H1 (cell line): ENCODE data around the gene PDLIM4. TPM values are rescaled to one million over a fixed set of nuclear protein-coding genes. Genes with fewer than 3 reads are reported as not detected.

Experiments used
- CTCF ChIA-PET: fragments of 300-600 bp; sonication (Branson Sonifier 250); formaldehyde crosslinking; loops from one replicate; lab custom pipeline; 2021; ENCODE audit not compliant: partially characterized antibody; lab: Charles Lee
- POLR2A ChIA-PET: fragments of 300-600 bp; sonication (Branson Sonifier 250); formaldehyde crosslinking; loops from one replicate; lab custom pipeline; 2021; ENCODE audit warnings: inconsistent platforms; ENCODE audit not compliant: partially characterized antibody; lab: Charles Lee
- DNase-seq, 2 experiments: peaks; one replicate each; pipeline versions ENCODE4 v3.0.0 to v3.0.0-alpha.2; 2010 to 2022; ENCODE audit warnings: low spot score in 2 of 2, low read depth in 1 of 2, mixed read lengths in 1 of 2
- FAIRE-seq: peaks from 2 replicates; lab custom pipeline; 2011; peaks lifted over from hg19 to GRCh38; lab: Jason Lieb, UNC
- H2AFZ ChIP-seq: 2 replicates; pipeline ENCODE4 v1.8.1; 2012; ENCODE audit warnings: low read length, inconsistent platforms
- H2AK5ac ChIP-seq: 2 replicates; pipeline ENCODE4 v1.6.1; 2013; ENCODE audit warnings: low read depth, low read length
- H2BK120ac ChIP-seq: replicated peaks from 2 replicates; pipeline ENCODE3; 2013; ENCODE audit warnings: low read depth, low read length, inconsistent platforms
- H2BK12ac ChIP-seq: 2 replicates; pipeline ENCODE4 v1.6.1; 2013; ENCODE audit warnings: low read depth, low read length
- H2BK15ac ChIP-seq: 2 replicates; pipeline ENCODE4 v1.6.1; 2013; ENCODE audit warnings: low read length
- H2BK20ac ChIP-seq: 2 replicates; pipeline ENCODE4 v1.6.1; 2013; ENCODE audit warnings: low read length
- H2BK5ac ChIP-seq: 2 replicates; pipeline ENCODE4 v1.6.1; 2013; ENCODE audit warnings: low read depth, low read length
- H3K14ac ChIP-seq: 2 replicates; pipeline ENCODE4 v1.6.1; 2013; ENCODE audit warnings: inconsistent platforms; ENCODE audit not compliant: insufficient read length
- H3K18ac ChIP-seq: 2 replicates; pipeline ENCODE4 v1.6.1; 2013; ENCODE audit warnings: low read length; ENCODE audit errors: extremely low read depth
- H3K23ac ChIP-seq: 2 replicates; pipeline ENCODE4 v1.6.1; 2013; ENCODE audit warnings: inconsistent platforms; ENCODE audit not compliant: insufficient read length
- H3K23me2 ChIP-seq: 2 replicates; pipeline ENCODE4 v1.6.1; 2013; ENCODE audit warnings: low read depth, low read length
- H3K27ac ChIP-seq: 2 replicates; pipeline ENCODE4 v1.6.1; 2011; ENCODE audit warnings: low read depth, low read length, inconsistent platforms
- H3K27me3 ChIP-seq, 4 experiments: replicated peaks in 1 of 4; 1 replicate in 1 of 4; 2 replicates in 3 of 4; pipeline versions ENCODE4 v1.6.1 to v1.8.1; 2011 to 2013; ENCODE audit warnings: low read length in 3 of 4, mild to moderate bottlenecking in 3 of 4, inconsistent platforms in 2 of 4, mixed read lengths in 2 of 4, moderate library complexity in 1 of 4; ENCODE audit not compliant: control insufficient read depth in 3 of 4, insufficient read depth in 3 of 4; ENCODE audit errors: extremely low read depth in 1 of 4
- H3K36me3 ChIP-seq, 4 experiments: 2 replicates each; pipeline versions ENCODE4 v1.6.1 to v1.8.1; 2011 to 2013; ENCODE audit warnings: mild to moderate bottlenecking in 4 of 4, low read length in 3 of 4, moderate library complexity in 2 of 4, control low read depth in 1 of 4, inconsistent platforms in 1 of 4; ENCODE audit not compliant: insufficient read depth in 4 of 4, control insufficient read depth in 2 of 4
- H3K4ac ChIP-seq: replicated peaks from 2 replicates; pipeline ENCODE3; 2013; ENCODE audit warnings: low read length, low read depth, mixed read lengths, inconsistent platforms; ENCODE audit not compliant: insufficient read length
- H3K4me1 ChIP-seq, 4 experiments: replicated peaks in 1 of 4; 1 replicate in 1 of 4; 2 replicates in 3 of 4; pipeline versions ENCODE4 v1.6.1 to v1.8.1; 2011 to 2013; ENCODE audit warnings: low read length in 3 of 4, inconsistent platforms in 2 of 4, mixed read lengths in 1 of 4; ENCODE audit not compliant: insufficient read depth in 4 of 4, control insufficient read depth in 3 of 4
- H3K4me2 ChIP-seq, 2 experiments: 2 replicates each; pipeline versions ENCODE4 v1.6.1 to v1.8.1; 2011 to 2013; ENCODE audit warnings: low read depth in 2 of 2, low read length in 2 of 2, control low read depth in 1 of 2, inconsistent platforms in 1 of 2, mild to moderate bottlenecking in 1 of 2; ENCODE audit not compliant: insufficient read depth in 1 of 2
- H3K4me3 ChIP-seq, 4 experiments: fragments of 200-600, 300-600 bp in 1 of 4; sonication (generic), shearing (Covaris generic), sonication (Bioruptor Twin) in 1 of 4; 2 replicates each; pipeline versions ENCODE4 v1.5.1 to v1.8.1; 2011 to 2016; ENCODE audit warnings: low read length in 4 of 4, low read depth in 3 of 4, control low read depth in 2 of 4, inconsistent platforms in 2 of 4, mild to moderate bottlenecking in 2 of 4, mixed read lengths in 1 of 4, moderate library complexity in 1 of 4; ENCODE audit not compliant: insufficient read depth in 2 of 4; ENCODE audit errors: extremely low read depth in 1 of 4
- H3K56ac ChIP-seq: replicated peaks from 2 replicates; pipeline ENCODE3; 2013; ENCODE audit warnings: low read depth, mild to moderate bottlenecking, mixed read lengths, low read length, inconsistent platforms; ENCODE audit not compliant: insufficient read length
- H3K79me1 ChIP-seq: 2 replicates; pipeline ENCODE4 v1.6.1; 2013; ENCODE audit warnings: low read depth, low read length, control low read depth
- H3K79me2 ChIP-seq, 2 experiments: 2 replicates each; pipeline versions ENCODE4 v1.6.1 to v1.8.1; 2012 to 2013; ENCODE audit warnings: low read length in 2 of 2, mild to moderate bottlenecking in 2 of 2, inconsistent platforms in 1 of 2; ENCODE audit not compliant: insufficient read depth in 2 of 2, control insufficient read depth in 1 of 2
- H3K9ac ChIP-seq, 4 experiments: replicated peaks in 1 of 4; 1 replicate in 1 of 4; 2 replicates in 3 of 4; pipeline versions ENCODE4 v1.6.1 to v1.8.1; 2011 to 2013; ENCODE audit warnings: low read depth in 3 of 4, low read length in 3 of 4, control low read depth in 2 of 4, mild to moderate bottlenecking in 2 of 4, moderate library complexity in 2 of 4, inconsistent platforms in 1 of 4; ENCODE audit errors: extremely low read depth in 1 of 4
- H3K9me3 ChIP-seq, 2 experiments: 2 replicates each; pipeline versions ENCODE4 v1.6.1 to v1.8.1; 2012 to 2013; ENCODE audit warnings: mild to moderate bottlenecking in 2 of 2, moderate library complexity in 2 of 2, control low read depth in 1 of 2, inconsistent platforms in 1 of 2, low read depth in 1 of 2, low read length in 1 of 2, mixed read lengths in 1 of 2; ENCODE audit not compliant: insufficient read depth in 2 of 2
- H4K20me1 ChIP-seq, 2 experiments: replicated peaks in 1 of 2; 2 replicates each; pipeline versions ENCODE3 to v1.8.1; 2011 to 2013; ENCODE audit warnings: inconsistent platforms in 2 of 2, low read length in 2 of 2, mild to moderate bottlenecking in 1 of 2; ENCODE audit not compliant: insufficient read depth in 2 of 2, control insufficient read depth in 1 of 2
- H4K5ac ChIP-seq: 2 replicates; pipeline ENCODE4 v1.6.1; 2013; ENCODE audit warnings: low read length, low read depth, mixed read lengths, inconsistent platforms; ENCODE audit not compliant: insufficient read length
- H4K8ac ChIP-seq: 2 replicates; pipeline ENCODE4 v1.8.0; 2013; ENCODE audit warnings: mild to moderate bottlenecking, moderate library complexity, low read length, inconsistent platforms; ENCODE audit not compliant: insufficient read depth; ENCODE audit errors: extremely low read depth
- H4K91ac ChIP-seq: replicated peaks from 2 replicates; pipeline ENCODE3; 2013; ENCODE audit warnings: low read length, mixed read lengths, inconsistent platforms; ENCODE audit not compliant: insufficient read length
- ATF2 ChIP-seq: IDR thresholded peaks from 2 replicates; pipeline ENCODE4 v1.6.1; 2012; ENCODE audit warnings: low read length, inconsistent platforms
- BRCA1 ChIP-seq: IDR thresholded peaks from 2 replicates; pipeline ENCODE4 v1.6.1; 2012; ENCODE audit warnings: low read depth, low read length, improper control_type of control experiment
- CBX5 ChIP-seq: fragments of 300-800, 300-1000 bp; sonication (generic); IDR thresholded peaks from 2 replicates; pipeline ENCODE4 v1.7.1; 2016; ENCODE audit warnings: antibody characterized with exemption, low read length, low read depth
- CBX8 ChIP-seq: fragments of 300-800, 300-1000 bp; sonication (generic); IDR thresholded peaks from 2 replicates; pipeline ENCODE4 v1.7.1; 2016; ENCODE audit warnings: low read depth, low read length, borderline replicate concordance
- FOSL1 ChIP-seq: IDR thresholded peaks from 2 replicates; pipeline ENCODE4 v1.6.1; 2011; ENCODE audit warnings: mild to moderate bottlenecking, low read depth, low read length, moderate library complexity; ENCODE audit not compliant: insufficient read depth
- GTF2F1 ChIP-seq: IDR thresholded peaks from 2 replicates; pipeline ENCODE4 v1.6.1; 2012; ENCODE audit warnings: low read depth, low read length, improper control_type of control experiment, borderline replicate concordance
- JUND ChIP-seq: IDR thresholded peaks from 2 replicates; pipeline ENCODE4 v1.6.1; 2011; ENCODE audit warnings: mild to moderate bottlenecking, improper control_type of control experiment, low read length
- MAFK ChIP-seq: IDR thresholded peaks from 2 replicates; pipeline ENCODE4 v1.6.1; 2012; ENCODE audit warnings: low read depth, mild to moderate bottlenecking, improper control_type of control experiment, low read length
- POLR2A ChIP-seq, 2 experiments: IDR thresholded peaks; 1 replicate in 1 of 2; 2 replicates in 1 of 2; pipeline ENCODE4 v1.6.1; 2011; ENCODE audit warnings: low read depth in 2 of 2, low read length in 2 of 2, mild to moderate bottlenecking in 2 of 2; ENCODE audit errors: control extremely low read depth in 1 of 2
- RAD21 ChIP-seq, 2 experiments: IDR thresholded peaks in 1 of 2; conservative IDR thresholded peaks in 1 of 2; 2 replicates each; pipeline ENCODE4 v1.6.1; 2011; ENCODE audit warnings: low read depth in 2 of 2, low read length in 2 of 2, improper control_type of control experiment in 1 of 2, inconsistent platforms in 1 of 2, mild to moderate bottlenecking in 1 of 2, moderate library complexity in 1 of 2
- RXRA ChIP-seq: IDR thresholded peaks from 2 replicates; pipeline ENCODE4 v1.6.1; 2011; ENCODE audit warnings: low read depth, mild to moderate bottlenecking, low read length, moderate library complexity; ENCODE audit not compliant: insufficient read depth
- TEAD4 ChIP-seq: IDR thresholded peaks from 2 replicates; pipeline ENCODE4 v1.6.1; 2012; ENCODE audit warnings: low read depth, low read length, inconsistent platforms, mixed read lengths
- WGBS, 2 experiments: shearing (Covaris generic) in 1 of 2; methylation state at CpG; one replicate each; pipeline versions ENCODE4 v1.1.6 to v1.1.7; 2013 to 2015; ENCODE audit warnings: low lambda C conversion rate in 2 of 2, mixed read lengths in 2 of 2, inconsistent platforms in 1 of 2, low coverage in 1 of 2, missing lambda C conversion rate in 1 of 2; ENCODE audit not compliant: insufficient replicate concordance in 2 of 2, insufficient coverage in 1 of 2, insufficient read length in 1 of 2; ENCODE audit errors: extremely low coverage in 1 of 2, missing lambda C conversion rate in 1 of 2; 5-methylcytosine and 5-hydroxymethylcytosine counted together
- polyA plus RNA-seq, 7 experiments: library from polyadenylated mRNA; depleted of rRNA in 3 of 7; stranded (reverse) in 5 of 7; unstranded in 2 of 7; fragments of >200 nt in 5 of 7; fragments of 200-250 nt in 2 of 7; gene quantifications; 1 replicate in 5 of 7; 2 replicates in 1 of 7; 4 replicates in 1 of 7; pipeline versions ENCODE4 v1.2.1 to v1.2.3, GENCODE V29; 2011 to 2013; ENCODE audit warnings: missing spikeins in 2 of 7, mixed read lengths in 2 of 7
- total RNA-seq: library from RNA; stranded (reverse); fragmentation: NEBNext Ultra II Directional; extraction: Animal tissue kit (Norgen Biotek cat#: 25700); gene quantifications from 2 replicates; pipeline ENCODE4 v1.2.1, GENCODE V29; 2021

PDLIM4 gene
- total and polyA plus RNA-seq, 2 of the 8 experiments (the other 6 are each of a cell fraction or from before 2014, with no cell fraction given): 10.7 to 29.1 TPM

- Histone ChIP-seq H3K18ac (no peak overlapping the region), H4K8ac (no peak overlapping the region), H3K79me2 (no peaks in the 10 kb centered on the region), H3K14ac (no peak overlapping the region), H2AFZ (no peak overlapping the region), H3K4me2 (no peak overlapping the region), H3K27ac (no peak overlapping the region), H3K9me3 (no peaks in the 10 kb centered on the region), H2BK15ac (no peak overlapping the region), H2BK5ac (no peak overlapping the region), H3K4me1 (peaks cover 0 to 2% (median 0%) of the 10 kb centered on the region in 4 experiments; a peak in 1 of 7 replicates), H3K23me2 (no peaks in the 10 kb centered on the region), H3K27me3 (no peaks in the 10 kb centered on the region), H2BK20ac (no peak overlapping the region), H3K23ac (no peak overlapping the region), H3K4ac (no peak overlapping the region), H3K36me3 (no peaks in the 10 kb centered on the region), H3K9ac (no peak overlapping the region), H3K4me3 (no peak overlapping the region), H3K79me1 (no peaks in the 10 kb centered on the region), H4K5ac (no peak overlapping the region), H2AK5ac (no peak overlapping the region), H4K20me1 (no peaks in the 10 kb centered on the region), H2BK12ac (no peak overlapping the region), H4K91ac (no peak overlapping the region), H2BK120ac (no peak overlapping the region), H3K56ac (no peak overlapping the region)
- no peak for DNase-seq
- ChIA-PET POLR2A (interaction anchor here (1.0 kb wide), 1 partner anchor 12 kb away, joined by 3 read pairs; no protein-coding TSS in a partner anchor), CTCF (interaction anchor here (0.8 to 1.9 kb wide), 7 partner anchors 13 to 240 kb away, joined by 4 to 8 read pairs (median 4); no protein-coding TSS in a partner anchor)
- no peak for FAIRE-seq
- WGBS, 2 experiments: 83% methylated on average over 6 of the region's 6 CpGs; no CpG with 5 or more reads in 1 of the 2 experiments
- TF ChIP-seq POLR2A (IDR thresholded peaks at IDR 0.05; ENCODE audit: control extremely low read depth in 1 of 2, low read depth in 2 of 2, low read length in 2 of 2): no peak
- no peak for TF ChIP-seq ATF2
- TF ChIP-seq CBX5: no peak
- no peak for TF ChIP-seq CBX8
- TF ChIP-seq RAD21 (IDR thresholded peaks at IDR 0.05 in 1 of 2, conservative IDR thresholded peaks at IDR 0.05 in 1 of 2; ENCODE audit: low read depth in 2 of 2, low read length in 2 of 2): no peak
- TF ChIP-seq BRCA1: no peak
- TF ChIP-seq JUND: no peak
- TF ChIP-seq FOSL1: no peak
- TF ChIP-seq RXRA: no peak
- no peak for TF ChIP-seq TEAD4
- TF ChIP-seq MAFK: no peak
- no peak for TF ChIP-seq GTF2F1
These were observed 46.1 kb downstream of the PDLIM4 start for GRCh38 chr5:132303589-132303988.
